Mucosa of rectum (tissue), 2 donors: Measurements from ENCODE around the gene ABHD17C.
A peak's percentile ranks its signal among the peaks of the same experiment; 100 is the strongest.

Source experiments
- H3K27ac ChIP-seq, 2 donors: one replicate each; pipeline ENCODE4 v1.7.0; 2013; ENCODE audit warnings: inconsistent platforms in 2 of 2, low read depth in 2 of 2, low read length in 2 of 2
- H3K27me3 ChIP-seq, 2 donors: one replicate each; pipeline ENCODE4 v1.7.0; 2013; ENCODE audit warnings: low read length in 2 of 2; ENCODE audit not compliant: control insufficient read depth in 2 of 2, insufficient read depth in 2 of 2
- H3K36me3 ChIP-seq, 2 donors: one replicate each; pipeline ENCODE4 v1.7.0; 2013; ENCODE audit warnings: low read length in 2 of 2; ENCODE audit not compliant: control insufficient read depth in 2 of 2, insufficient read depth in 2 of 2
- H3K4me1 ChIP-seq, 2 donors: one replicate each; pipeline ENCODE4 v1.7.0; 2013; ENCODE audit warnings: low read length in 2 of 2, mild to moderate bottlenecking in 1 of 2; ENCODE audit not compliant: control insufficient read depth in 2 of 2, insufficient read depth in 2 of 2
- H3K4me3 ChIP-seq, 2 donors: one replicate each; pipeline ENCODE4 v1.7.0; 2013; ENCODE audit warnings: low read length in 2 of 2
- H3K9ac ChIP-seq, 2 donors: one replicate each; pipeline ENCODE4 v1.7.0; 2013; ENCODE audit warnings: low read length in 2 of 2, low read depth in 1 of 2, mild to moderate bottlenecking in 1 of 2
- H3K9me3 ChIP-seq, 2 donors: one replicate each; pipeline ENCODE4 v1.7.0; 2013; ENCODE audit warnings: low read length in 2 of 2; ENCODE audit not compliant: control insufficient read depth in 2 of 2
- donor health status: healthy.
- donor health status: Normal muscosa, but diverticular disease.

ABHD17C gene

GRCh38 chr15:80701676-80702311 is 6.7 kb downstream of the ABHD17C start:
- H3K9me3 ChIP-seq: no peaks in the 10 kb centered on the region
- peak overlapping the region; percentile 46 to 48 for H3K27ac ChIP-seq
- peaks cover 17 to 31% of the 10 kb centered on the region in 2 donors for H3K4me1 ChIP-seq
- H3K27me3 ChIP-seq: no peaks in the 10 kb centered on the region
- H3K9ac ChIP-seq: no peak overlapping the region
- H3K36me3 ChIP-seq: peaks cover 4 to 9% of the 10 kb centered on the region in 2 donors
- no peak overlapping the region for H3K4me3 ChIP-seq

GRCh38 chr15:80703081-80703480 is 8.0 kb downstream of the ABHD17C start:
- H3K4me3 ChIP-seq: no peak overlapping the region
- peaks cover 17 to 31% of the 10 kb centered on the region in 2 donors for H3K4me1 ChIP-seq
- H3K36me3 ChIP-seq: peaks cover 4 to 9% of the 10 kb centered on the region in 2 donors
- no peak overlapping the region for H3K9ac ChIP-seq
- H3K27ac ChIP-seq: no peak overlapping the region
- H3K27me3 ChIP-seq: no peaks in the 10 kb centered on the region
- H3K9me3 ChIP-seq: no peaks in the 10 kb centered on the region

- H3K9ac ChIP-seq: no peak overlapping the region
- H3K9me3 ChIP-seq: no peaks in the 10 kb centered on the region
- no peak overlapping the region for H3K27ac ChIP-seq
- H3K4me3 ChIP-seq: no peak overlapping the region
- H3K4me1 ChIP-seq: peaks cover 13 to 30% of the 10 kb centered on the region in 2 donors
- H3K27me3 ChIP-seq: no peaks in the 10 kb centered on the region
- H3K36me3 ChIP-seq: peaks cover 4 to 9% of the 10 kb centered on the region in 2 donors
These were observed 8.9 kb downstream of the ABHD17C start for GRCh38 chr15:80703965-80704364.

- Histone ChIP-seq H3K27me3 (no peaks in the 10 kb centered on the region), H3K4me3 (no peak overlapping the region), H3K27ac (no peak overlapping the region), H3K36me3 (peaks cover 4% of the 10 kb centered on the region in 2 donors), H3K9me3 (no peaks in the 10 kb centered on the region), H3K9ac (no peak overlapping the region), H3K4me1 (peaks cover 24 to 37% of the 10 kb centered on the region in 2 donors)
These were observed 11.1 kb downstream of the ABHD17C start for GRCh38 chr15:80706161-80706560.

- H3K4me1 ChIP-seq: peaks cover 27 to 31% of the 10 kb centered on the region in 2 donors
- peak overlapping the region in 1 of 2 donors; percentile 44 for H3K9ac ChIP-seq
- H3K9me3 ChIP-seq: no peaks in the 10 kb centered on the region
- H3K27ac ChIP-seq: peak overlapping the region; percentile 75 to 81
- H3K27me3 ChIP-seq: no peaks in the 10 kb centered on the region
- peaks cover under 1 to 4% of the 10 kb centered on the region in 2 donors for H3K36me3 ChIP-seq
- no peak overlapping the region for H3K4me3 ChIP-seq
These were observed 14.4 kb downstream of the ABHD17C start for GRCh38 chr15:80709542-80709941.

GRCh38 chr15:80710635-80711554 is 15.8 kb downstream of the ABHD17C start:
- Histone ChIP-seq H3K9me3 (no peaks in the 10 kb centered on the region), H3K9ac (peak overlapping the region in 1 of 2 donors; percentile 9), H3K4me3 (no peak overlapping the region), H3K36me3 (peaks cover 0 to under 1% of the 10 kb centered on the region in 2 donors), H3K27ac (peak overlapping the region; percentile 75 to 81), H3K27me3 (no peaks in the 10 kb centered on the region), H3K4me1 (peaks cover 21 to 26% of the 10 kb centered on the region in 2 donors)

GRCh38 chr15:80711886-80712285 is 16.8 kb downstream of the ABHD17C start:
- peaks cover 21 to 26% of the 10 kb centered on the region in 2 donors for H3K4me1 ChIP-seq
- peak overlapping the region; percentile 56 to 59 for H3K27ac ChIP-seq
- H3K27me3 ChIP-seq: no peaks in the 10 kb centered on the region
- H3K9ac ChIP-seq: no peak overlapping the region
- no peaks in the 10 kb centered on the region for H3K9me3 ChIP-seq
- H3K36me3 ChIP-seq: peaks cover 0 to 7% of the 10 kb centered on the region in 2 donors
- H3K4me3 ChIP-seq: no peak overlapping the region

GRCh38 chr15:80712956-80713355 is 17.8 kb downstream of the ABHD17C start:
- H3K4me3 ChIP-seq: no peak overlapping the region
- no peaks in the 10 kb centered on the region for H3K27me3 ChIP-seq
- peaks cover 21 to 26% of the 10 kb centered on the region in 2 donors for H3K4me1 ChIP-seq
- H3K36me3 ChIP-seq: peaks cover 0 to 7% of the 10 kb centered on the region in 2 donors
- no peaks in the 10 kb centered on the region for H3K9me3 ChIP-seq
- no peak overlapping the region for H3K9ac ChIP-seq
- H3K27ac ChIP-seq: no peak overlapping the region

GRCh38 chr15:80721476-80721875 is 26.4 kb downstream of the ABHD17C start:
- Histone ChIP-seq H3K4me3 (no peak overlapping the region), H3K9me3 (no peaks in the 10 kb centered on the region), H3K9ac (no peak overlapping the region), H3K36me3 (peaks cover 2 to 3% of the 10 kb centered on the region in 2 donors), H3K4me1 (peaks cover 0 to 2% of the 10 kb centered on the region in 2 donors), H3K27me3 (no peaks in the 10 kb centered on the region), H3K27ac (no peak overlapping the region)

GRCh38 chr15:80722811-80723210 is 27.7 kb downstream of the ABHD17C start:
- Histone ChIP-seq H3K27me3 (no peaks in the 10 kb centered on the region), H3K9me3 (no peaks in the 10 kb centered on the region), H3K27ac (no peak overlapping the region), H3K9ac (no peak overlapping the region), H3K4me3 (no peak overlapping the region), H3K4me1 (peaks cover 0 to 2% of the 10 kb centered on the region in 2 donors), H3K36me3 (peaks cover 2 to 3% of the 10 kb centered on the region in 2 donors)
